Fibroblast of lung (primary cell): ENCODE measurements around the gene MCTP1. TPM values are rescaled to one million over a fixed set of nuclear protein-coding genes. Genes with fewer than 3 reads are reported as not detected.

Experiments used
- DNase-seq, 2 donors: peaks; one replicate each; pipeline versions ENCODE4 v3.0.0 to v3.0.0-alpha.2; 2010; ENCODE audit warnings: low read depth in 2 of 2
- H2AFZ ChIP-seq: 2 replicates; pipeline ENCODE4 v1.5.1; 2012; ENCODE audit warnings: low read length, control low read depth, inconsistent platforms
- H3K27ac ChIP-seq: 2 replicates; pipeline ENCODE4 v1.5.1; 2011; ENCODE audit warnings: low read length, control low read depth; ENCODE audit not compliant: insufficient read depth
- H3K27me3 ChIP-seq: 2 replicates; pipeline ENCODE4 v1.5.1; 2011; ENCODE audit warnings: mild to moderate bottlenecking, low read length; ENCODE audit not compliant: control insufficient read depth, insufficient read depth
- H3K36me3 ChIP-seq: 2 replicates; pipeline ENCODE4 v1.5.1; 2011; ENCODE audit warnings: low read length; ENCODE audit not compliant: control insufficient read depth, insufficient read depth
- H3K4me1 ChIP-seq: 2 replicates; pipeline ENCODE4 v1.5.1; 2011; ENCODE audit warnings: low read length; ENCODE audit not compliant: control insufficient read depth, insufficient read depth; ENCODE audit errors: extremely low read depth
- H3K4me2 ChIP-seq: 2 replicates; pipeline ENCODE4 v1.5.1; 2011; ENCODE audit warnings: low read length, control low read depth; ENCODE audit not compliant: insufficient read depth; ENCODE audit errors: extremely low read depth
- H3K4me3 ChIP-seq, 4 experiments: fragments of 200-600 bp in 1 of 4; sonication (generic) in 1 of 4; replicated peaks in 1 of 4; 2 replicates each; pipeline ENCODE4 v1.5.1; 2011 to 2016; ENCODE audit warnings: low read length in 4 of 4, low read depth in 3 of 4, mild to moderate bottlenecking in 3 of 4, control low read depth in 2 of 4, inconsistent platforms in 1 of 4, mixed read lengths in 1 of 4; ENCODE audit not compliant: insufficient read depth in 1 of 4; ENCODE audit errors: control extremely low read depth in 1 of 4
- H3K79me2 ChIP-seq: 2 replicates; pipeline ENCODE4 v1.5.1; 2012; ENCODE audit warnings: mild to moderate bottlenecking, low read length, inconsistent platforms; ENCODE audit not compliant: control insufficient read depth, insufficient read depth
- H3K9ac ChIP-seq: 2 replicates; pipeline ENCODE4 v1.5.1; 2011; ENCODE audit warnings: mild to moderate bottlenecking, low read length, control low read depth; ENCODE audit not compliant: insufficient read depth
- H3K9me3 ChIP-seq: 2 replicates; pipeline ENCODE4 v1.5.1; 2012; ENCODE audit warnings: low read depth, low read length; ENCODE audit not compliant: control insufficient read depth, insufficient read depth
- H4K20me1 ChIP-seq: 2 replicates; pipeline ENCODE4 v1.5.1; 2011; ENCODE audit warnings: low read length; ENCODE audit not compliant: control insufficient read depth, insufficient read depth; ENCODE audit errors: extremely low read depth
- CTCF ChIP-seq, 2 donors: IDR thresholded peaks in 1 of 2; conservative IDR thresholded peaks in 1 of 2; 1 replicate in 1 of 2; 2 replicates in 1 of 2; pipeline ENCODE4 v1.5.1; 2011 to 2012; ENCODE audit warnings: low read length in 2 of 2, control low read depth in 1 of 2, inconsistent platforms in 1 of 2, low read depth in 1 of 2, mild to moderate bottlenecking in 1 of 2
- EZH2 ChIP-seq: IDR thresholded peaks from 2 replicates; pipeline ENCODE4 v1.5.1; 2012; ENCODE audit warnings: low read length, control low read depth, mild to moderate bottlenecking; ENCODE audit errors: missing control alignments
- polyA plus RNA-seq, 2 donors: library from polyadenylated mRNA; depleted of rRNA in 1 of 2; stranded (reverse) in 1 of 2; unstranded in 1 of 2; fragments of >200 nt; gene quantifications; 2 replicates each; pipeline ENCODE4 v1.2.1, GENCODE V29; 2011 to 2012; ENCODE audit warnings: missing spikeins in 1 of 2
- total RNA-seq: library from RNA; depleted of rRNA; stranded (reverse); fragments of >200 nt; gene quantifications from 2 replicates; pipeline ENCODE4 v1.2.1, GENCODE V29; 2014

The MCTP1 gene
- total and polyA plus RNA-seq, 2 donors (not counting 1 experiment from before 2014, with no cell fraction given): 0.78 to 7.9 TPM

GRCh38 chr5:95130941-95131340 lies 154.0 kb downstream of the MCTP1 start:
- no peaks in the 10 kb centered on the region for H4K20me1 ChIP-seq
- H3K79me2 ChIP-seq: no peaks in the 10 kb centered on the region
- H3K4me2 ChIP-seq: no peak overlapping the region
- no peak overlapping the region for H2AFZ ChIP-seq
- H3K4me3 ChIP-seq: no peak overlapping the region
- peak; percentile 8 to 17 for DNase-seq
- H3K9me3 ChIP-seq: no peaks in the 10 kb centered on the region
- no peak for TF ChIP-seq EZH2
- no peak for TF ChIP-seq CTCF (conservative IDR thresholded peaks at IDR 0.05 in 1 of 2, IDR thresholded peaks at IDR 0.05 in 1 of 2; ENCODE audit: low read depth in 1 of 2, low read length in 2 of 2)
- no peaks in the 10 kb centered on the region for H3K4me1 ChIP-seq
- no peaks in the 10 kb centered on the region for H3K27me3 ChIP-seq
- no peak overlapping the region for H3K27ac ChIP-seq
- no peak overlapping the region for H3K9ac ChIP-seq
- H3K36me3 ChIP-seq: no peaks in the 10 kb centered on the region

GRCh38 chr5:95124731-95125130 lies 160.2 kb downstream of the MCTP1 start:
- Histone ChIP-seq H2AFZ (no peak overlapping the region), H3K79me2 (no peaks in the 10 kb centered on the region), H3K4me3 (no peak overlapping the region), H3K36me3 (no peaks in the 10 kb centered on the region), H3K4me2 (no peak overlapping the region), H3K27me3 (no peaks in the 10 kb centered on the region), H3K9ac (no peak overlapping the region), H3K9me3 (no peaks in the 10 kb centered on the region), H3K27ac (no peak overlapping the region), H3K4me1 (no peaks in the 10 kb centered on the region), H4K20me1 (no peaks in the 10 kb centered on the region)
- DNase-seq: no peak
- TF ChIP-seq CTCF (conservative IDR thresholded peaks at IDR 0.05 in 1 of 2, IDR thresholded peaks at IDR 0.05 in 1 of 2; ENCODE audit: low read depth in 1 of 2, low read length in 2 of 2) (no peak), EZH2 (no peak)

DNA sequence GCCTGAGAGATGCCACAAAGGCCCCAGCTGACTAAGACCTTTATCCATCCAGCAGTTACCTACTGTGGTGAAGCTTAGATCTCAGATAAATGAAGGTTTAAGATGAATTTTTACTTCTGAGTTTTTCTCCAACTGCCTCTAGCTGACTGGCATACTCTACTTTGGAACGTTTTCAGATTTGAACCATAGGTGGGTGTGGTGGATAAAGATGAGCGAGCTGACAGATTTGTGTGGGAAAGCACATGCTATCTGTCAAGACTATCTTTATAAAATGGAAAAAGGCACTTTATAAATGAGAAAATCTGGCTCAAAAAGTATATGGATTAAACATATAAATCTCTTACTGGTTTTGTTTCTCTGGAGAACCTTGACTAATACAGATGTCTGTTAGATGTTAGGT lies 160.8 kb downstream of the MCTP1 start:
- H3K36me3 ChIP-seq: no peaks in the 10 kb centered on the region
- no peak for DNase-seq
- H3K4me3 ChIP-seq: no peak overlapping the region
- no peaks in the 10 kb centered on the region for H3K4me1 ChIP-seq
- H3K27ac ChIP-seq: no peak overlapping the region
- no peaks in the 10 kb centered on the region for H4K20me1 ChIP-seq
- no peak overlapping the region for H3K4me2 ChIP-seq
- TF ChIP-seq EZH2 (no peak), CTCF (conservative IDR thresholded peaks at IDR 0.05 in 1 of 2, IDR thresholded peaks at IDR 0.05 in 1 of 2; ENCODE audit: low read depth in 1 of 2, low read length in 2 of 2) (no peak)
- no peak overlapping the region for H3K9ac ChIP-seq
- no peaks in the 10 kb centered on the region for H3K27me3 ChIP-seq
- H2AFZ ChIP-seq: no peak overlapping the region
- H3K79me2 ChIP-seq: no peaks in the 10 kb centered on the region
- no peaks in the 10 kb centered on the region for H3K9me3 ChIP-seq
